Stimulated activated CD4-positive, alpha-beta T cell treated with anti-CD3 and anti-CD28 coated beads, Interleukin-1b, Interleukin-23, amount 100 ng/mL, for 48 hours (primary cell): ENCODE results near the gene KCNMA1.

Source experiments
- DNase-seq: peaks from one replicate; pipeline ENCODE4 v3.0.0-alpha.2; 2020

KCNMA1 gene

GRCh38 chr10:77504196-77504872 lies 133.3 kb downstream of the KCNMA1 start:
- DNase-seq: no peak

GRCh38 chr10:77501846-77502261 lies 135.8 kb downstream of the KCNMA1 start:
- no peak for DNase-seq

- no peak for DNase-seq
Measured at GRCh38 chr10:77501152-77501845, 136.3 kb downstream of the KCNMA1 start.

- no peak for DNase-seq
Measured at GRCh38 chr10:77500754-77501151, 136.9 kb downstream of the KCNMA1 start.

- no peak for DNase-seq
Measured at GRCh38 chr10:77498829-77499228, 138.8 kb downstream of the KCNMA1 start.

- DNase-seq: no peak
Measured at GRCh38 chr10:77498210-77498609, 139.4 kb downstream of the KCNMA1 start.

GRCh38 chr10:77497748-77498147 lies 139.9 kb downstream of the KCNMA1 start:
- no peak for DNase-seq

- no peak for DNase-seq
Measured at GRCh38 chr10:77496941-77497420, 140.6 kb downstream of the KCNMA1 start.

- DNase-seq: no peak
Measured at GRCh38 chr10:77494756-77495541, 142.7 kb downstream of the KCNMA1 start.

- DNase-seq: no peak
Measured at GRCh38 chr10:77494327-77494726, 143.3 kb downstream of the KCNMA1 start.

GRCh38 chr10:77493851-77494261 lies 143.8 kb downstream of the KCNMA1 start:
- no peak for DNase-seq

- DNase-seq: no peak
Measured at GRCh38 chr10:77493239-77493806, 144.3 kb downstream of the KCNMA1 start.

GRCh38 chr10:77492368-77492994 lies 145.1 kb downstream of the KCNMA1 start:
- no peak for DNase-seq

- DNase-seq: no peak
Measured at GRCh38 chr10:77490534-77491314, 146.9 kb downstream of the KCNMA1 start.

GRCh38 chr10:77486517-77486916 lies 151.1 kb downstream of the KCNMA1 start:
- no peak for DNase-seq

- DNase-seq: no peak
Measured at GRCh38 chr10:77485847-77486246, 151.8 kb downstream of the KCNMA1 start.

- no peak for DNase-seq
Measured at GRCh38 chr10:77482072-77482471, 155.5 kb downstream of the KCNMA1 start.

- no peak for DNase-seq
Measured at GRCh38 chr10:77479586-77479985, 158.0 kb downstream of the KCNMA1 start.

GRCh38 chr10:77478962-77479359 lies 158.6 kb downstream of the KCNMA1 start:
- no peak for DNase-seq

GRCh38 chr10:77478247-77478961 lies 159.2 kb downstream of the KCNMA1 start:
- no peak for DNase-seq

GRCh38 chr10:77475522-77475921 lies 162.1 kb downstream of the KCNMA1 start:
- DNase-seq: no peak
